Calu3 (cell line): Measurements from ENCODE around the gene ROCK2. TPM values are rescaled to one million over a fixed set of nuclear protein-coding genes. Genes with fewer than 3 reads are reported as not detected.
A peak's percentile ranks its signal among the peaks of the same experiment; 100 is the strongest.

Experiments used
- BruUV-seq: library from RNA; stranded (reverse); fragments of 400-500 nt; replicated peaks from 2 replicates; lab custom pipeline; 2021; lab: Mats Ljungman, UMichigan
- CTCF ChIA-PET: fragments of 300-600 bp; sonication (Branson Sonifier 250); formaldehyde crosslinking; loops from one replicate; lab custom pipeline; 2022; ENCODE audit warnings: antibody characterized with exemption; lab: Charles Lee
- DNase-seq: peaks from one replicate; pipeline ENCODE4 v3.0.0; 2022
- H3K27ac Mint-ChIP-seq: one replicate; pipeline ENCODE4 v1.8.0; 2022; ENCODE audit warnings: mixed read lengths; ENCODE audit not compliant: unreplicated experiment
- H3K27me3 Mint-ChIP-seq: one replicate; pipeline ENCODE4 v1.8.0; 2022; ENCODE audit warnings: mixed read lengths; ENCODE audit not compliant: unreplicated experiment
- H3K36me3 Mint-ChIP-seq: one replicate; pipeline ENCODE4 v1.8.0; 2022; ENCODE audit warnings: mild to moderate bottlenecking, moderate library complexity, mixed read lengths; ENCODE audit not compliant: insufficient read depth, unreplicated experiment
- H3K4me1 Mint-ChIP-seq: one replicate; pipeline ENCODE4 v1.8.0; 2022; ENCODE audit warnings: mild to moderate bottlenecking, low read depth, mixed read lengths; ENCODE audit not compliant: unreplicated experiment
- H3K4me3 Mint-ChIP-seq: one replicate; pipeline ENCODE4 v1.8.0; 2022; ENCODE audit warnings: mild to moderate bottlenecking, low read depth, moderate library complexity, mixed read lengths; ENCODE audit not compliant: unreplicated experiment
- H3K9me3 Mint-ChIP-seq: one replicate; pipeline ENCODE4 v1.8.0; 2022; ENCODE audit warnings: low read depth, mixed read lengths; ENCODE audit not compliant: unreplicated experiment
- CTCF ChIP-seq: fragments of 200-600 bp; IDR thresholded peaks from one replicate; pipeline ENCODE4 v1.8.0; 2022; ENCODE audit warnings: antibody characterized with exemption; ENCODE audit not compliant: unreplicated experiment
- intact Hi-C: fragments of 100-400 bp; cut with micrococcal nuclease; formaldehyde crosslinking; loops from one replicate; pipeline ENCODE4 v1.10.0; 2022; ENCODE audit not compliant: unreplicated experiment
- total RNA-seq: library from RNA; stranded (reverse); gene quantifications from 2 replicates; pipeline ENCODE4 v1.2.3, GENCODE V29; 2022

ROCK2 gene
- total RNA-seq, 1 experiment from 2014 or later, result 35.3 TPM

- Mint-ChIP-seq H3K9me3 (no peaks in the 10 kb centered on the region), H3K4me3 (no peak overlapping the region), H3K27me3 (peaks cover 44% of the 10 kb centered on the region), H3K4me1 (peaks cover 10% of the 10 kb centered on the region), H3K36me3 (peaks cover 28% of the 10 kb centered on the region), H3K27ac (no peak overlapping the region)
- TF ChIP-seq CTCF, result no peak
- no TSS peak for BruUV-seq
- CTCF ChIA-PET, result interaction anchor here (0.9 kb wide), 1 partner anchor 215 kb away, joined by 3 read pairs; a partner anchor contains a TSS
- intact Hi-C loops, result loop anchor here (10.0 kb wide), 1 partner anchor 67 kb away; no protein-coding TSS in a partner anchor
- no peak for DNase-seq
Observed at GRCh38 chr2:11347403-11347959, 3.0 kb upstream of the ROCK2 start.

- no TSS peak for BruUV-seq
- Mint-ChIP-seq H3K27ac (no peak overlapping the region), H3K9me3 (no peaks in the 10 kb centered on the region), H3K36me3 (peaks cover 28% of the 10 kb centered on the region), H3K4me3 (no peak overlapping the region), H3K4me1 (peaks cover 10% of the 10 kb centered on the region), H3K27me3 (peaks cover 31% of the 10 kb centered on the region)
- intact Hi-C loops, result loop anchor here (10.0 kb wide), 1 partner anchor 69 kb away; no protein-coding TSS in a partner anchor
- no peak for DNase-seq
- TF ChIP-seq CTCF, result no peak
- CTCF ChIA-PET, result interaction anchor here (1.5 kb wide), 1 partner anchor 111 kb away, joined by 4 read pairs; no protein-coding TSS in a partner anchor
Observed at GRCh38 chr2:11346023-11346482, 1.6 kb upstream of the ROCK2 start.

GRCh38 chr2:11344956-11345677, 681 bp upstream of the ROCK2 start:
- Mint-ChIP-seq H3K27me3 (peaks cover 21% of the 10 kb centered on the region), H3K4me3 (peak overlapping the region; percentile 82), H3K4me1 (peaks cover 10% of the 10 kb centered on the region), H3K27ac (peak overlapping the region; percentile 67), H3K36me3 (peaks cover 28% of the 10 kb centered on the region), H3K9me3 (no peaks in the 10 kb centered on the region)
- BruUV-seq, result TSS peak; percentile 65
- DNase-seq, result peak; percentile 11
- intact Hi-C loops, result loop anchor here (5.0 to 10.0 kb wide), 3 partner anchors 42 to 113 kb away; no protein-coding TSS in a partner anchor
- TF ChIP-seq CTCF, result no peak
- CTCF ChIA-PET, result interaction anchor here (0.6 to 1.5 kb wide), 3 partner anchors 67 to 110 kb away, joined by 3 to 4 read pairs (median 3); no protein-coding TSS in a partner anchor

- Mint-ChIP-seq H3K27me3 (peaks cover 8% of the 10 kb centered on the region), H3K36me3 (peaks cover 28% of the 10 kb centered on the region), H3K4me1 (peaks cover 10% of the 10 kb centered on the region), H3K9me3 (no peaks in the 10 kb centered on the region), H3K27ac (peak overlapping the region; percentile 54), H3K4me3 (peak overlapping the region; percentile 82)
- CTCF ChIA-PET, result interaction anchor here (0.6 to 2.0 kb wide), 2 partner anchors 68 to 86 kb away, joined by 3 to 6 read pairs; no protein-coding TSS in a partner anchor
- TF ChIP-seq CTCF, result no peak
- intact Hi-C loops, result loop anchor here (5.0 to 10.0 kb wide), 3 partner anchors 44 to 111 kb away; no protein-coding TSS in a partner anchor
- BruUV-seq, result no TSS peak
- DNase-seq, result peak; percentile 35
Observed at GRCh38 chr2:11343650-11344341, 640 bp downstream of the ROCK2 start.
